ENCODE measurements around the gene CCDC13.

The CCDC13 gene

GRCh38 chr3:42753757-42754156 is 19.3 kb downstream of the CCDC13 start:
- Histone ChIP-seq H3K9me3 (replicated peaks in 1 of 2; ENCODE audit: control insufficient read depth in 2 of 2, insufficient read depth in 1 of 2, low read depth in 1 of 2, low read length in 2 of 2) (no peaks in the 10 kb centered on the region), H3K4me1 (ENCODE audit: control insufficient read depth in 2 of 2, insufficient read depth in 1 of 2, low read depth in 1 of 2, low read length in 2 of 2) (peaks cover 0 to 8% of the 10 kb centered on the region in 2 donors), H3K9ac (ENCODE audit: low read depth, low read length, poor library complexity) (no peak overlapping the region), H2BK12ac (ENCODE audit: low read length) (no peak overlapping the region), H3K23ac (ENCODE audit: low read depth, low read length, poor library complexity) (no peak overlapping the region), H3K14ac (ENCODE audit: low read length) (no peak overlapping the region), H3K4me3 (ENCODE audit: low read length in 2 of 2) (peak overlapping the region in 1 of 2 donors; percentile 53), H2BK15ac (ENCODE audit: low read length) (no peak overlapping the region), H3K4me2 (ENCODE audit: insufficient read depth, low read length, poor library complexity, severe bottlenecking) (no peak overlapping the region), H2BK120ac (ENCODE audit: low read depth, low read length) (no peak overlapping the region), H2BK5ac (ENCODE audit: low read length) (no peak overlapping the region), H3K36me3 (replicated peaks in 1 of 2; ENCODE audit: control insufficient read depth in 2 of 2, insufficient read depth in 2 of 2, low read length in 2 of 2) (no peaks in the 10 kb centered on the region), H3K18ac (ENCODE audit: low read length) (no peak overlapping the region), H3K79me1 (ENCODE audit: low read depth, low read length) (no peaks in the 10 kb centered on the region), H2AK5ac (ENCODE audit: low read depth, low read length) (no peak overlapping the region), H4K8ac (ENCODE audit: low read depth, low read length) (no peak overlapping the region), H3K4ac (ENCODE audit: low read length) (no peak overlapping the region), H3K27me3 (ENCODE audit: control insufficient read depth in 3 of 3, insufficient read depth in 3 of 3, low read depth in 1 of 3, low read length in 3 of 3) (no peaks in the 10 kb centered on the region), H4K91ac (ENCODE audit: low read depth, low read length, poor library complexity) (no peak overlapping the region), H2AFZ (ENCODE audit: low read length) (no peak overlapping the region), H3K27ac (replicated peaks; ENCODE audit: low read length) (no peak overlapping the region)
- DNase-seq (ENCODE audit: low spot score), result no peak
- WGBS, 2 donors (ENCODE audit: extremely low coverage in 2 of 2, insufficient read length in 2 of 2, insufficient replicate concordance in 1 of 2), result no CpG with 5 or more reads among the region's 3 CpGs

GRCh38 chr3:42752961-42753360 is 20.1 kb downstream of the CCDC13 start:
- no peaks in the 10 kb centered on the region for H3K79me1 ChIP-seq (ENCODE audit: low read depth, low read length)
- DNase-seq (ENCODE audit: low spot score), result no peak
- H4K91ac ChIP-seq (ENCODE audit: low read depth, low read length, poor library complexity), result no peak overlapping the region
- H2AK5ac ChIP-seq (ENCODE audit: low read depth, low read length), result no peak overlapping the region
- H3K4ac ChIP-seq (ENCODE audit: low read length), result no peak overlapping the region
- H3K4me1 ChIP-seq (ENCODE audit: control insufficient read depth in 2 of 2, insufficient read depth in 1 of 2, low read depth in 1 of 2, low read length in 2 of 2), result peaks cover 0 to 8% of the 10 kb centered on the region in 2 donors
- no peak overlapping the region for H2BK5ac ChIP-seq (ENCODE audit: low read length)
- no peak overlapping the region for H3K23ac ChIP-seq (ENCODE audit: low read depth, low read length, poor library complexity)
- H2BK12ac ChIP-seq (ENCODE audit: low read length), result no peak overlapping the region
- no peak overlapping the region for H2AFZ ChIP-seq (ENCODE audit: low read length)
- H3K4me3 ChIP-seq (ENCODE audit: low read length in 2 of 2), result no peak overlapping the region
- no peak overlapping the region for H3K9ac ChIP-seq (ENCODE audit: low read depth, low read length, poor library complexity)
- H3K14ac ChIP-seq (ENCODE audit: low read length), result no peak overlapping the region
- no peaks in the 10 kb centered on the region for H3K36me3 ChIP-seq (replicated peaks in 1 of 2; ENCODE audit: control insufficient read depth in 2 of 2, insufficient read depth in 2 of 2, low read length in 2 of 2)
- H3K27me3 ChIP-seq (ENCODE audit: control insufficient read depth in 3 of 3, insufficient read depth in 3 of 3, low read depth in 1 of 3, low read length in 3 of 3), result no peaks in the 10 kb centered on the region
- no CpG with 5 or more reads among the region's 4 CpGs for WGBS, 2 donors (ENCODE audit: extremely low coverage in 2 of 2, insufficient read length in 2 of 2, insufficient replicate concordance in 1 of 2)
- H2BK15ac ChIP-seq (ENCODE audit: low read length), result no peak overlapping the region
- H3K4me2 ChIP-seq (ENCODE audit: insufficient read depth, low read length, poor library complexity, severe bottlenecking), result no peak overlapping the region
- H2BK120ac ChIP-seq (ENCODE audit: low read depth, low read length), result no peak overlapping the region
- no peak overlapping the region for H4K8ac ChIP-seq (ENCODE audit: low read depth, low read length)
- H3K18ac ChIP-seq (ENCODE audit: low read length), result no peak overlapping the region
- H3K27ac ChIP-seq (replicated peaks; ENCODE audit: low read length), result no peak overlapping the region
- no peaks in the 10 kb centered on the region for H3K9me3 ChIP-seq (replicated peaks in 1 of 2; ENCODE audit: control insufficient read depth in 2 of 2, insufficient read depth in 1 of 2, low read depth in 1 of 2, low read length in 2 of 2)

- WGBS, 2 donors (ENCODE audit: extremely low coverage in 2 of 2, insufficient read length in 2 of 2, insufficient replicate concordance in 1 of 2), result no CpG with 5 or more reads among the region's 9 CpGs
- H2BK12ac ChIP-seq (ENCODE audit: low read length), result no peak overlapping the region
These were observed 20.6 kb downstream of the CCDC13 start for GRCh38 chr3:42752441-42752840.

GRCh38 chr3:42751609-42752008 is 21.4 kb downstream of the CCDC13 start:
- H3K79me1 ChIP-seq (ENCODE audit: low read depth, low read length), result no peaks in the 10 kb centered on the region
- H2BK15ac ChIP-seq (ENCODE audit: low read length), result no peak overlapping the region
- peaks cover 0 to 11% of the 10 kb centered on the region in 2 donors for H3K4me1 ChIP-seq (ENCODE audit: control insufficient read depth in 2 of 2, insufficient read depth in 1 of 2, low read depth in 1 of 2, low read length in 2 of 2)
- H3K9me3 ChIP-seq (replicated peaks in 1 of 2; ENCODE audit: control insufficient read depth in 2 of 2, insufficient read depth in 1 of 2, low read depth in 1 of 2, low read length in 2 of 2), result no peaks in the 10 kb centered on the region
- H4K91ac ChIP-seq (ENCODE audit: low read depth, low read length, poor library complexity), result no peak overlapping the region
- H3K36me3 ChIP-seq (replicated peaks in 1 of 2; ENCODE audit: control insufficient read depth in 2 of 2, insufficient read depth in 2 of 2, low read length in 2 of 2), result no peaks in the 10 kb centered on the region
- no peak overlapping the region for H3K4ac ChIP-seq (ENCODE audit: low read length)
- no peak overlapping the region for H2BK120ac ChIP-seq (ENCODE audit: low read depth, low read length)
- no peak overlapping the region for H4K8ac ChIP-seq (ENCODE audit: low read depth, low read length)
- no peaks in the 10 kb centered on the region for H3K27me3 ChIP-seq (ENCODE audit: control insufficient read depth in 3 of 3, insufficient read depth in 3 of 3, low read depth in 1 of 3, low read length in 3 of 3)
- no peak overlapping the region for H3K9ac ChIP-seq (ENCODE audit: low read depth, low read length, poor library complexity)
- H3K4me2 ChIP-seq (ENCODE audit: insufficient read depth, low read length, poor library complexity, severe bottlenecking), result no peak overlapping the region
- H3K18ac ChIP-seq (ENCODE audit: low read length), result no peak overlapping the region
- no peak overlapping the region for H2AK5ac ChIP-seq (ENCODE audit: low read depth, low read length)
- H3K27ac ChIP-seq (replicated peaks; ENCODE audit: low read length), result no peak overlapping the region
- WGBS, 2 donors (ENCODE audit: extremely low coverage in 2 of 2, insufficient read length in 2 of 2, insufficient replicate concordance in 1 of 2), result no CpG with 5 or more reads among the region's 9 CpGs
- H3K4me3 ChIP-seq (ENCODE audit: low read length in 2 of 2), result no peak overlapping the region
- H2AFZ ChIP-seq (ENCODE audit: low read length), result no peak overlapping the region
- H3K14ac ChIP-seq (ENCODE audit: low read length), result no peak overlapping the region
- H2BK12ac ChIP-seq (ENCODE audit: low read length), result no peak overlapping the region
- no peak for DNase-seq (ENCODE audit: low spot score)
- no peak overlapping the region for H3K23ac ChIP-seq (ENCODE audit: low read depth, low read length, poor library complexity)
- no peak overlapping the region for H2BK5ac ChIP-seq (ENCODE audit: low read length)

More at GRCh38 chr3:42752441-42752840, 20.6 kb downstream of the CCDC13 start:
- Histone ChIP-seq H3K4me1 (ENCODE audit: control insufficient read depth in 2 of 2, insufficient read depth in 1 of 2, low read depth in 1 of 2, low read length in 2 of 2) (peaks cover 0 to 8% of the 10 kb centered on the region in 2 donors), H3K9me3 (replicated peaks in 1 of 2; ENCODE audit: control insufficient read depth in 2 of 2, insufficient read depth in 1 of 2, low read depth in 1 of 2, low read length in 2 of 2) (no peaks in the 10 kb centered on the region), H3K4me2 (ENCODE audit: insufficient read depth, low read length, poor library complexity, severe bottlenecking) (no peak overlapping the region), H3K4me3 (ENCODE audit: low read length in 2 of 2) (no peak overlapping the region), H4K8ac (ENCODE audit: low read depth, low read length) (no peak overlapping the region), H3K14ac (ENCODE audit: low read length) (no peak overlapping the region), H2BK5ac (ENCODE audit: low read length) (no peak overlapping the region), H3K18ac (ENCODE audit: low read length) (no peak overlapping the region), H2BK15ac (ENCODE audit: low read length) (no peak overlapping the region), H3K27me3 (ENCODE audit: control insufficient read depth in 3 of 3, insufficient read depth in 3 of 3, low read depth in 1 of 3, low read length in 3 of 3) (no peaks in the 10 kb centered on the region), H4K91ac (ENCODE audit: low read depth, low read length, poor library complexity) (no peak overlapping the region), H3K79me1 (ENCODE audit: low read depth, low read length) (no peaks in the 10 kb centered on the region), H2AK5ac (ENCODE audit: low read depth, low read length) (no peak overlapping the region), H2AFZ (ENCODE audit: low read length) (no peak overlapping the region), H3K9ac (ENCODE audit: low read depth, low read length, poor library complexity) (no peak overlapping the region), H3K36me3 (replicated peaks in 1 of 2; ENCODE audit: control insufficient read depth in 2 of 2, insufficient read depth in 2 of 2, low read length in 2 of 2) (no peaks in the 10 kb centered on the region), H3K4ac (ENCODE audit: low read length) (no peak overlapping the region), H3K27ac (replicated peaks; ENCODE audit: low read length) (no peak overlapping the region), H2BK120ac (ENCODE audit: low read depth, low read length) (no peak overlapping the region), H3K23ac (ENCODE audit: low read depth, low read length, poor library complexity) (no peak overlapping the region)
- no peak for DNase-seq (ENCODE audit: low spot score)
